K562 (cell line): ENCODE data around the gene SHISA9.

Source experiments
- CTCF ChIP-seq, 3 experiments: IDR thresholded peaks in 2 of 3; conservative IDR thresholded peaks in 1 of 3; 2 replicates each; pipeline ENCODE4 v1.5.1; 2011 to 2012; ENCODE audit warnings: low read length in 3 of 3, mild to moderate bottlenecking in 3 of 3, control low read depth in 2 of 3, improper control_type of control experiment in 1 of 3, inconsistent platforms in 1 of 3, low read depth in 1 of 3, mixed read lengths in 1 of 3, moderate library complexity in 1 of 3; ENCODE audit not compliant: insufficient read depth in 2 of 3
- EGR1 ChIP-seq: fragments of 450-650 bp; conservative IDR thresholded peaks from 2 replicates; pipeline ENCODE4 v1.6.1; 2017; ENCODE audit warnings: mild to moderate bottlenecking
- FOS ChIP-seq: IDR thresholded peaks from 3 replicates; pipeline ENCODE4 v1.6.1; 2011; ENCODE audit not compliant: insufficient read length; ENCODE audit errors: extremely low read depth
- IRF2 ChIP-seq: sonication (generic); formaldehyde crosslinking; IDR thresholded peaks from 2 replicates; pipeline ENCODE4 v1.8.1; 2022; ENCODE audit warnings: mild to moderate bottlenecking, missing genetic modification reagents
- POLR2A ChIP-seq: fragments of 450-650 bp; conservative IDR thresholded peaks from 2 replicates; pipeline ENCODE4 v1.6.1; 2016
- RBM15 ChIP-seq: fragments of 200-400 bp; formaldehyde crosslinking; IDR thresholded peaks from 2 replicates; pipeline ENCODE4 v1.6.1; 2018; ENCODE audit warnings: mild to moderate bottlenecking, low read length, moderate library complexity; ENCODE audit not compliant: insufficient read depth
- SAP30 ChIP-seq: fragments of 200-600 bp; sonication (generic); IDR thresholded peaks from 2 replicates; pipeline ENCODE4 v1.6.1; 2012; ENCODE audit warnings: borderline replicate concordance, low read depth, mild to moderate bottlenecking, moderate library complexity, low read length, control low read depth, inconsistent platforms; ENCODE audit not compliant: insufficient read depth, poor library complexity, severe bottlenecking
- SMAD4 ChIP-seq: fragments of 250-450 bp; sonication (Bioruptor Pico); conservative IDR thresholded peaks from 2 replicates; pipeline ENCODE4 v1.8.0; 2021; ENCODE audit warnings: inconsistent platforms, mild to moderate bottlenecking, moderate library complexity
- SMARCE1 ChIP-seq: fragments of 450-650 bp; IDR thresholded peaks from 2 replicates; pipeline ENCODE4 v1.7.1; 2016; ENCODE audit warnings: mild to moderate bottlenecking
- SMC3 ChIP-seq: conservative IDR thresholded peaks from 2 replicates; pipeline ENCODE4 v1.6.1; 2011; ENCODE audit warnings: low read depth, low read length, improper control_type of control experiment; ENCODE audit not compliant: insufficient read depth
- SRSF1 ChIP-seq: fragments of 200-400 bp; formaldehyde crosslinking; IDR thresholded peaks from 2 replicates; pipeline ENCODE4 v1.6.1; 2017; ENCODE audit warnings: mild to moderate bottlenecking, low read depth, low read length, moderate library complexity
- TFE3 ChIP-seq: fragments of 450-650 bp; formaldehyde crosslinking; IDR thresholded peaks from 2 replicates; pipeline ENCODE4 v1.4.0; 2020; ENCODE audit warnings: mild to moderate bottlenecking, mixed read lengths

DNA sequence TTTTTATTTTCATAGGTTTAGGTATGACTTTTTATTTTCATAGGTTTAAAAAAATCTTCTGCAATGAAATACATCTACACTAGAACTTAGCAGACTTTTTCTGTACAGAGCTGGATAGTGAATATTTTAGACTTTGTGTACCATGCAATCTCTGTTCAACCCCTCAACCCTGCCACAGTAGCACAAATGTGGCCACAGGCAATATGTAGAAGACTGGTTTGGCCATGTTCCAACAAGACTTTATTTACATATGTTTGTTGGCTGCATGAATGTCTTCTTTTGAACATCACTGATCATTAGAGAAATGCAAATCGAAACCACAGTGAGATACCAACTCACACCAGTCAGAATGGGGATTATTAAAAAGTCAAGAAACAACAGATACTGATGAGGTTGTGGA is 229.2 kb downstream of the SHISA9 start:
- TF ChIP-seq IRF2 (CRISPR knock-in tag) (no peak), FOS (no peak), SMC3 (no peak), POLR2A (no peak), RBM15 (no peak), CTCF (IDR thresholded peaks at IDR 0.05 in 2 of 3, conservative IDR thresholded peaks at IDR 0.05 in 1 of 3; ENCODE audit: insufficient read depth in 2 of 3, low read depth in 1 of 3, low read length in 3 of 3) (no peak), SMAD4 (CRISPR knock-in tag) (no peak), SAP30 (no peak), SMARCE1 (no peak), SRSF1 (no peak), TFE3 (CRISPR knock-in tag) (no peak), EGR1 (no peak)
